IPS-20b (cell line): ENCODE results near the gene CNST.
"Not testable (repeated sequence)": the region's sequence is repeated elsewhere in the genome, so short reads cannot be mapped to it uniquely, and the experiment has no call there.

Source experiments
- H3K27ac ChIP-seq: one replicate; pipeline ENCODE4 v1.5.1; 2013; ENCODE audit warnings: low read length
- H3K27me3 ChIP-seq: 2 replicates; pipeline ENCODE4 v1.6.1; 2013; ENCODE audit warnings: mild to moderate bottlenecking, low read length, inconsistent platforms; ENCODE audit not compliant: insufficient read depth
- H3K36me3 ChIP-seq: 2 replicates; pipeline ENCODE4 v1.6.1; 2013; ENCODE audit warnings: low read depth, mild to moderate bottlenecking, inconsistent platforms, low read length, moderate library complexity; ENCODE audit not compliant: insufficient read depth
- H3K4me1 ChIP-seq: 2 replicates; pipeline ENCODE4 v1.6.1; 2013; ENCODE audit warnings: mild to moderate bottlenecking, control low read depth, inconsistent platforms, low read length, moderate library complexity; ENCODE audit not compliant: insufficient read depth
- H3K4me3 ChIP-seq: 2 replicates; pipeline ENCODE4 v1.5.1; 2013; ENCODE audit warnings: mild to moderate bottlenecking, low read length, inconsistent platforms
- H3K9ac ChIP-seq: 2 replicates; pipeline ENCODE4 v1.6.1; 2013; ENCODE audit warnings: low read depth, mild to moderate bottlenecking, inconsistent platforms, low read length, moderate library complexity
- H3K9me3 ChIP-seq: 2 replicates; pipeline ENCODE4 v1.6.1; 2013; ENCODE audit warnings: mild to moderate bottlenecking, low read depth, low read length, inconsistent platforms; ENCODE audit not compliant: insufficient read depth

The CNST gene

DNA sequence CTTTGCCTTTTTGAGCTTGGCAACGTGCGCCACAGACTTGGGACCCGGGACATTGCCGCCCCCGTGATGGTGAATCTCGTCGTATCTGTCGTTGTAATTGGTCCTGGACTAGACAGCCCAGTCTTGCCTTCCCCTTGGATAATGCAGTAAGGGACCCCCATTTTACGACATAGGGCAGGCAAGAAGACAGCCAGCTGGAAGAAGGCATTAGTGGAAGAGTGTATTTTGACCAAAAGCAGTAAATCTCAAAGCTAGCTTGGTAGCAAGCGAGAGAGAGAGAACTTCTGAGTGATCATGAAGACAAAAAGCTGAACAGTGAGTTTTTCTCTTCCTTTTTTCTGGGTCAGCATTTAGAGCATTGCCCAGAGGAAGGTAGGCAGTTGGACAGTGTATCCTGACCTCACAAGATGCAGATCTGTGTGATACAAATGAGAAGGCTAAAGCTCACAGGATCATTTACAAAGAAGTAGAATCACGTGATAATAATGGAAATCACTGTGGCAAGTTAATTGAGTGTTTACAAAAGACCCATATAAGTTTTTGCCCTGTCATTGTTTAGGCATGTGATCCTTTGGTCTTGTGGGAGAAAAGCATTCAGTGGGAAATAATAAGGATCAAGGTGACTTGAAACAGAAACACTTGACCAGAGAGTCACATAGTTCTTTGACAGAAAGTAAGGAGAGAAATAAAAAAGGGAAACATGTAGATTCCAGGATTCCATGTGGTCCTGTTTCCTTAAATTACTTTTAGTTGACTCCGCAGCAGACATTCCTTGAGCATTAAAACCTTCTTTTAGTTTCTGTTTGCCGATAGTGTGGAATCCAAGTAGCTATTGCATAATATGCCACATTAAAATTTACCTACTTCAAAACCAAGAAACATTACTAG, 66.3 kb downstream of the CNST start:
- no peak overlapping the region for H3K27ac ChIP-seq
- H3K27me3 ChIP-seq: no peaks in the 10 kb centered on the region
- no peak overlapping the region for H3K9ac ChIP-seq
- H3K4me3 ChIP-seq: no peak overlapping the region
- H3K4me1 ChIP-seq: peaks cover 5% of the 10 kb centered on the region; the same call in 1 of the 2 replicates
- H3K36me3 ChIP-seq: peaks cover 3% of the 10 kb centered on the region; the same call in 1 of the 2 replicates
- no peaks in the 10 kb centered on the region for H3K9me3 ChIP-seq

DNA sequence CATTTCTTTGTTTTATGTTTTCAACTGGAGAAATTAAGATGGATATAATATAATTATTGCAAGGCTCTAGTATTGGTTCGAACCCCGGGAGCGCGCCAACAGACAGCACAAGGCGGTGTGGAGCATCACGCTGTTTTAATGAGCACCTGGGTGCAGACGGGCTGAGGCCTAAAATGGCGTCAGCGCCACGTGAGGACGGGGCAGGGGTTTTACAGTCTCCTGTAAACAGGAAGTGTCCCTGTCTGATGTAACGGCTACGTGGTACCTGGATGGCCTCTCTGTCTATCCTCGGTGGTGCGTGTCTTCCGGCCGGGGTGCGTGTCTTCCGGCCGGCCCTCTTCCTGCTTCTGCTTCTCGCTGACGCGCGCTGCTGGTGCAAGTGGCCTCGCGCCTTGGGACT, 68.4 kb downstream of the CNST start:
- H3K4me3 ChIP-seq, H3K9ac ChIP-seq, H3K36me3 ChIP-seq, H3K4me1 ChIP-seq, H3K27me3 ChIP-seq, H3K27ac ChIP-seq, H3K9me3 ChIP-seq: not testable (repeated sequence)

DNA sequence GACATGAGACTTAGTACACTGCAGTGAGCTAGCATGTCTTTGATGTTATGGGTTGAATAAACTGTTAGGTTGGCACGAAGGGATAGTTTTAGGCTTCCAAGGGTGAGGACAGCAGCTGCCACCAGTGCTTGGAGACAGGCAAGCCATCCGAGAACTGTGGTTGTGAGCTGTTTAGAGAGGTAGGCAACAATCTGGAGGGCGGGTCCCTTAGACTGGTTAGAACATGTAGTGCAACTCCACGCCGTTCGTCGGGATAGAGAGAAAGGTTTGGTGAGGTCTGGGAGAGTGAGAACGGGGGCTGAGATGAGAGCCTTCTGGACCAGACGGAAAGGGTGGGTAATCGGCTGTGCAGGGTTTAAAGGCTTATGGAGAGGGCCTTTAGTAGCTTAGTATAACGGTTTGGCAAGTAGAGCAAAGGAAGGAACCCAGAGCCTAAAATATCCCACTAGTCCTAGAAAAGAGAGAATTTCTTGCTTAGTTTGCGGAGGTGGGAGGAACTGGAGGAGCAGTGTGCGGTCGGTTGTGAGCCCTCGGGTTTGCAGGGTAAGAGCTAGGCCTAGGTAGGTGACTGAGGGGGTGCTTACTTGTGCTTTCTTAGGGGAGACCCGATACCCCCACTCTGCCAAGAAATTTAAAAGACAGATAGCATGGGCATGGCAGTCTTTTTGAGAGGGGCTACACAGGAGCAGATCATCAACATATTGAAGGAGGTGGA, 72.8 kb downstream of the CNST start:
- no peaks in the 10 kb centered on the region for H3K9me3 ChIP-seq
- H3K27me3 ChIP-seq: no peaks in the 10 kb centered on the region
- H3K9ac ChIP-seq: no peak overlapping the region
- no peaks in the 10 kb centered on the region; the same call in 1 of the 2 replicates for H3K4me1 ChIP-seq
- H3K36me3 ChIP-seq: peaks cover 14% of the 10 kb centered on the region
- no peak overlapping the region for H3K27ac ChIP-seq
- H3K4me3 ChIP-seq: no peak overlapping the region

DNA sequence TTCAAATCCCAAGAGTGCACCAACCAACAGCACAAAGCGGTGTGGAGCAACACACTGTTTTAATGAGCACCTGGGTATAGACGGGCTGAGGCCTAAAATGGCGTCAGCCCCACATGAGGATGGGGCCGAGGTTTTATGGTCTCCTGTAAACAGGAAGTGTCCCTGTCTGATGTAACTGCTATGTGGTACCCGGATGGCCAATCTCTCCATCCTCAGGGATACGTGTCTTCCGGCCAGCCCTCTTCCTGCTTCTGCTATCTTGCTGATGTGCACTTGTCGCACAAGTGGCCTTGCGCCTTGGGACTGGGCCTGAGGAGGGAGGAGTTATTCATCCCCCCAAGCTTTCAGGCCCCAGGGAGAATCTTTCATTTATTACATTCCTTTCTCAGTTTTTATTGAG, 73.5 kb downstream of the CNST start:
- Histone ChIP-seq H3K9ac (no peak overlapping the region), H3K9me3 (no peaks in the 10 kb centered on the region), H3K4me3 (no peak overlapping the region), H3K4me1 (no peaks in the 10 kb centered on the region; the same call in 1 of the 2 replicates), H3K27me3 (no peaks in the 10 kb centered on the region), H3K36me3 (peaks cover 11% of the 10 kb centered on the region), H3K27ac (no peak overlapping the region)

DNA sequence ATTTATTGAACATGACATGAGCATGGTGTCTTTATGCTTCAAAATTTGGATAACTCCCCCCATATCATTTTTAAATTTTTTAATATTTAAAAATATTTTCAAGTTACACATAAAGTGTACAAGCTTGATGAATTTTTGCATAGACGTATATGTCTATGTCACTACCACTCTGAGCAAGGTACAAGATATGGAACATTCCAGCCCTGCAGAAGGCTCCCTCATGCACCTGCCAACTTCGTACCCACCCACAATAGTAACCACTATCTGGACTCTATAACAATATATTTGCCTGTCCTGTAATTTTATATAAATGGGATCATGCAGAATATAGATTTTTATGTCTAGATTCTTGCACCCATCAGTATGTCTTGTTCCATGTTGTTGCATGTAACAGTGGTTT, 74.5 kb downstream of the CNST start:
- Histone ChIP-seq H3K9ac (no peak overlapping the region), H3K27me3 (no peaks in the 10 kb centered on the region), H3K36me3 (peaks cover 11% of the 10 kb centered on the region), H3K4me3 (no peak overlapping the region), H3K9me3 (no peaks in the 10 kb centered on the region), H3K4me1 (no peaks in the 10 kb centered on the region; the same call in 1 of the 2 replicates), H3K27ac (no peak overlapping the region)

DNA sequence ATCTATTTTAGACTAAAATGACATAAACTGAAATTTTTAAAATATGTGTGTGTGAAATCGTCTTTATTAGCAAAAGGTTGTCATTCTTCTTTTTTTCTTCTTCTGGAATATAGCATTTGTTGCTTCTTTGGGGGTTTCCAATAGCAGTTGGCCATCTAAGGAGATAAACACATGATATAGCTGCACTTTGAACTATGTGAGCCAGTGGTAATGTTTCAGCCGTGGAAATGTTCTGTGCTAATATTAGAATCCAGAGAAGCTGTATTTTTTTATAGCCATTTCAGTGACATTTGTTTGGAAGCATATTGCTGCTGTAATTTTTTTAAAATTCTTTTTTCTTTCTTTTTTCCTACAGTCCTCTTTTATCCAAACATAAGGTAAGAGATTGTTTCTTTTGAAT, 75.1 kb downstream of the CNST start:
- H3K27ac ChIP-seq: no peak overlapping the region
- H3K9me3 ChIP-seq: no peaks in the 10 kb centered on the region
- no peaks in the 10 kb centered on the region for H3K27me3 ChIP-seq
- no peak overlapping the region for H3K4me3 ChIP-seq
- H3K9ac ChIP-seq: no peak overlapping the region
- H3K36me3 ChIP-seq: peaks cover 11% of the 10 kb centered on the region
- no peaks in the 10 kb centered on the region; the same call in 1 of the 2 replicates for H3K4me1 ChIP-seq

DNA sequence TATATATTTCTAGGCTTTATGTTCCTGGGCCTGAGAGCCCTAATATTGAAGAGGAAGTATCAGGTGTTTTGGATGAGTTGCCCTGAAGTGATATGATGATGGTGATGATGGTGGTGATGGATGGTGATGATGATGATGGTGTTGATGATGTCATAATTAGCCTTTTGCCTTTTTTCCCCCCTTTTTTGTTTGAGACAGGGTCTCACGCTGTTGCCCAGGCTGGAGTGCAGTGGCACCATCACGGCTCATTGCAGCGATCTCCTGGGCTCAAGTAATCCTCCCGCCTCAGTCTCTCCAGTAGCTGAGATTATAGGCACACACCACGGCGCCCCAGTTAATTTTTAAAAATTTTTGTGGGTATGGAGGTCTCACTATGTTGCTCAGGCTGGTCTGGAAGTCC, 76.5 kb downstream of the CNST start:
- H3K27me3 ChIP-seq: no peaks in the 10 kb centered on the region
- no peak overlapping the region for H3K9ac ChIP-seq
- H3K4me1 ChIP-seq: peaks cover 8% of the 10 kb centered on the region
- no peak overlapping the region for H3K27ac ChIP-seq
- H3K4me3 ChIP-seq: no peak overlapping the region
- H3K36me3 ChIP-seq: peaks cover 16% of the 10 kb centered on the region
- H3K9me3 ChIP-seq: no peaks in the 10 kb centered on the region

DNA sequence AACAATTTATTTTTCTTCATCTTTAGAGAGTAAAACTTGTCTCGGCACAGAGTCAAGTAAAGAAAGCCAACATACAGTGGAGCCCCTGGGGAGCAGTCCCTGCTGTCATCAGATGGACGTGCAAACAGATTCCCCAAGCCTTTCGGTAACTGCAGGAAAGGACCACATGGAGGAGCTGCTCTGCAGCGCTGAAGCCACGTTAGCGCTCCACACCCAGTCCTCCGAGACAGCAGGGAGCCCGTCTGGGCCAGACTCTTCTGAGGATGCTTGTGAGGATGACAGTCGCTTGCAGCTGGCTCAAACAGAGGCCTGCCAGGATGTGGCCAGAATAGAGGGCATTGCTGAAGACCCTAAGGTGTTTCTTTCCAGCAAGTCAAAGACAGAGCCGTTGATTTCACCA, 80.9 kb downstream of the CNST start:
- Histone ChIP-seq H3K4me3 (no peak overlapping the region), H3K4me1 (peaks cover 13% of the 10 kb centered on the region; the same call in 1 of the 2 replicates), H3K27me3 (no peaks in the 10 kb centered on the region), H3K9ac (no peak overlapping the region), H3K36me3 (peaks cover 30% of the 10 kb centered on the region), H3K9me3 (no peaks in the 10 kb centered on the region), H3K27ac (no peak overlapping the region)

DNA sequence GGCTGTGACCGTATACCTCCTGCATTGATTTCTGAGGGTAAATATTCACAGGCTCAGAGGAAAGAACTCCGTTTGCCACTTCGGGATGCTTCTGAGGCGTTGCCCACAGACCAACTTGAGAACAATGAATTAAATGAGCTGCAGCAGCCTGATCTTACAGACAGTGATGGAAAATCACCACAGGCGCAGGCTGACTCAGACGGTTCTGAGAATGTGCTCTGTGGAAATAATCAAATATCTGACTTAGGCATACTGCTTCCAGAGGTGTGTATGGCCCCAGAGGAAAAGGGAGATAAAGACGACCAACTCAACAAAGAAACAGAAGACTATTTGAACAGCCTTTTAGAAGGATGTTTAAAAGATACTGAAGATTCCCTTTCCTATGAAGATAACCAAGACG, 81.3 kb downstream of the CNST start:
- Histone ChIP-seq H3K27me3 (no peaks in the 10 kb centered on the region), H3K36me3 (peaks cover 28% of the 10 kb centered on the region)

DNA sequence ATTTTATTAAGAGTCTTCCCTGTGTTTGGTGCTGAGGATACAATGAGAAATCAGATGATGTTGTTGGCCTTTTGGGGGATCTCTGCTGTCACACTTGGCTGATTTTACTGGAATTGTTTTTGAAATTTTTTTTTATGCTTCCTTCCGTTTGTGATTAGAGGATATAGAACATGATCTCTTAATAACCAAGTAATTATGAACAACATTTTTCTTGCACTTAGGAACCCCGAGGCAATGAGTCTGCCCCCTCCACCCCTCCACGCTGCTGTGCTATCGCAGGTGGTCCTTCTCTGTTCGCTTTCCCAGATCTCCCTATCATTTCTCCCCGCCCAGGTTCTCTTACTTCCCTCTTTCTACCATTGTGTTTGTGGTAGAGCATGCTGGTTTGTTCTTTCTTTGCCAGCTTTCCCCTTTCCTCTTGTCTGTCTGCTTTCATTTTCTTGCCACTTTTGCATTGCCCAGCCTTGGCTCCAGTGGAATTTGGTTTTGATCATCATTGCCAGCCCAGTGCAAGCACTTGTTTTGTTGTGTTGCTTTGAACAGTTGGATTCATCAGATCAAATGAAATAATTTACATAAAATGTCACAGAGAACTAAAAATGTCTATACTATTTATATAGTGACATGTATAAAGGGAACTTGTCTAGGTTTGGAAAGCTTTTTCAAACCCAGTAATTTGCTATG, 84.9 kb downstream of the CNST start:
- peaks cover 22% of the 10 kb centered on the region; the same call in 1 of the 2 replicates for H3K36me3 ChIP-seq
- H3K4me3 ChIP-seq: no peak overlapping the region
- no peaks in the 10 kb centered on the region for H3K27me3 ChIP-seq
- peaks cover 13% of the 10 kb centered on the region; the same call in 1 of the 2 replicates for H3K4me1 ChIP-seq
- no peak overlapping the region for H3K9ac ChIP-seq
- H3K27ac ChIP-seq: no peak overlapping the region
- no peaks in the 10 kb centered on the region for H3K9me3 ChIP-seq

More for the DNA sequence above, 81.3 kb downstream of the CNST start:
- H3K4me1 ChIP-seq: peaks cover 13% of the 10 kb centered on the region; the same call in 1 of the 2 replicates
- no peaks in the 10 kb centered on the region for H3K9me3 ChIP-seq
- H3K27ac ChIP-seq: no peak overlapping the region
- no peak overlapping the region for H3K9ac ChIP-seq
- H3K4me3 ChIP-seq: no peak overlapping the region

DNA sequence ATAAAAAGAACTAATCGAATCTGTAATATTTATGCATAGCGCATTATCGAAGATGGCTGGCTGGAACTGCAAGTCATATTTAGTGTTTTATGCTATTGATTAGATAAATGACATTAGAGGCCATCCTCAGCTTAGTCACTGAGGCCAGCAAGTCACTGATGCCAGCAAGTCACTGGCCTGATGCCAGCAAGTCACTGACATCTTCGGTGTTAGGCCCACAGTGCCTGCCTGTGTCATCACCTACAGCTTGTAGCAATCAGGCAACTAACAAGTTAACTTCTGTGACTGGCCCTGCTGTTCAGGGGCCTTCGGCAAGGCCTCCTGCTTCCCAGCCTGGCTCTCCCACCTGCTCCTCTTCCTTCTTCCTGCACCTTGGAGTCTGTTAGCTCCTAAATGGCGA, 92.3 kb downstream of the CNST start:
- no peak overlapping the region for H3K27ac ChIP-seq
- H3K4me1 ChIP-seq: no peaks in the 10 kb centered on the region
- no peak overlapping the region for H3K9ac ChIP-seq
- peaks cover 20% of the 10 kb centered on the region for H3K36me3 ChIP-seq
- no peaks in the 10 kb centered on the region for H3K27me3 ChIP-seq
- H3K9me3 ChIP-seq: no peaks in the 10 kb centered on the region
- no peak overlapping the region for H3K4me3 ChIP-seq
